H1 (cell line): Measurements from ENCODE around the gene MT1X. TPM values are rescaled to one million over a fixed set of nuclear protein-coding genes. Genes with fewer than 3 reads are reported as not detected.

Experiments used
- CTCF ChIA-PET: fragments of 300-600 bp; sonication (Branson Sonifier 250); formaldehyde crosslinking; loops from one replicate; lab custom pipeline; 2021; ENCODE audit not compliant: partially characterized antibody; lab: Charles Lee
- POLR2A ChIA-PET: fragments of 300-600 bp; sonication (Branson Sonifier 250); formaldehyde crosslinking; loops from one replicate; lab custom pipeline; 2021; ENCODE audit warnings: inconsistent platforms; ENCODE audit not compliant: partially characterized antibody; lab: Charles Lee
- DNase-seq, 2 experiments: peaks; one replicate each; pipeline versions ENCODE4 v3.0.0 to v3.0.0-alpha.2; 2010 to 2022; ENCODE audit warnings: low spot score in 2 of 2, low read depth in 1 of 2, mixed read lengths in 1 of 2
- FAIRE-seq: peaks from 2 replicates; lab custom pipeline; 2011; peaks lifted over from hg19 to GRCh38; lab: Jason Lieb, UNC
- H2AFZ ChIP-seq: 2 replicates; pipeline ENCODE4 v1.8.1; 2012; ENCODE audit warnings: low read length, inconsistent platforms
- H2AK5ac ChIP-seq: 2 replicates; pipeline ENCODE4 v1.6.1; 2013; ENCODE audit warnings: low read depth, low read length
- H2BK120ac ChIP-seq: replicated peaks from 2 replicates; pipeline ENCODE3; 2013; ENCODE audit warnings: low read depth, low read length, inconsistent platforms
- H2BK12ac ChIP-seq: 2 replicates; pipeline ENCODE4 v1.6.1; 2013; ENCODE audit warnings: low read depth, low read length
- H2BK15ac ChIP-seq: 2 replicates; pipeline ENCODE4 v1.6.1; 2013; ENCODE audit warnings: low read length
- H2BK20ac ChIP-seq: 2 replicates; pipeline ENCODE4 v1.6.1; 2013; ENCODE audit warnings: low read length
- H2BK5ac ChIP-seq: 2 replicates; pipeline ENCODE4 v1.6.1; 2013; ENCODE audit warnings: low read depth, low read length
- H3K14ac ChIP-seq: 2 replicates; pipeline ENCODE4 v1.6.1; 2013; ENCODE audit warnings: inconsistent platforms; ENCODE audit not compliant: insufficient read length
- H3K18ac ChIP-seq: 2 replicates; pipeline ENCODE4 v1.6.1; 2013; ENCODE audit warnings: low read length; ENCODE audit errors: extremely low read depth
- H3K23ac ChIP-seq: 2 replicates; pipeline ENCODE4 v1.6.1; 2013; ENCODE audit warnings: inconsistent platforms; ENCODE audit not compliant: insufficient read length
- H3K23me2 ChIP-seq: 2 replicates; pipeline ENCODE4 v1.6.1; 2013; ENCODE audit warnings: low read depth, low read length
- H3K27ac ChIP-seq: 2 replicates; pipeline ENCODE4 v1.6.1; 2011; ENCODE audit warnings: low read depth, low read length, inconsistent platforms
- H3K27me3 ChIP-seq, 4 experiments: replicated peaks in 1 of 4; 1 replicate in 1 of 4; 2 replicates in 3 of 4; pipeline versions ENCODE4 v1.6.1 to v1.8.1; 2011 to 2013; ENCODE audit warnings: low read length in 3 of 4, mild to moderate bottlenecking in 3 of 4, inconsistent platforms in 2 of 4, mixed read lengths in 2 of 4, moderate library complexity in 1 of 4; ENCODE audit not compliant: control insufficient read depth in 3 of 4, insufficient read depth in 3 of 4; ENCODE audit errors: extremely low read depth in 1 of 4
- H3K36me3 ChIP-seq, 4 experiments: 2 replicates each; pipeline versions ENCODE4 v1.6.1 to v1.8.1; 2011 to 2013; ENCODE audit warnings: mild to moderate bottlenecking in 4 of 4, low read length in 3 of 4, moderate library complexity in 2 of 4, control low read depth in 1 of 4, inconsistent platforms in 1 of 4; ENCODE audit not compliant: insufficient read depth in 4 of 4, control insufficient read depth in 2 of 4
- H3K4ac ChIP-seq: replicated peaks from 2 replicates; pipeline ENCODE3; 2013; ENCODE audit warnings: low read length, low read depth, mixed read lengths, inconsistent platforms; ENCODE audit not compliant: insufficient read length
- H3K4me1 ChIP-seq, 4 experiments: replicated peaks in 1 of 4; 1 replicate in 1 of 4; 2 replicates in 3 of 4; pipeline versions ENCODE4 v1.6.1 to v1.8.1; 2011 to 2013; ENCODE audit warnings: low read length in 3 of 4, inconsistent platforms in 2 of 4, mixed read lengths in 1 of 4; ENCODE audit not compliant: insufficient read depth in 4 of 4, control insufficient read depth in 3 of 4
- H3K4me2 ChIP-seq, 2 experiments: 2 replicates each; pipeline versions ENCODE4 v1.6.1 to v1.8.1; 2011 to 2013; ENCODE audit warnings: low read depth in 2 of 2, low read length in 2 of 2, control low read depth in 1 of 2, inconsistent platforms in 1 of 2, mild to moderate bottlenecking in 1 of 2; ENCODE audit not compliant: insufficient read depth in 1 of 2
- H3K4me3 ChIP-seq, 4 experiments: fragments of 200-600, 300-600 bp in 1 of 4; sonication (generic), shearing (Covaris generic), sonication (Bioruptor Twin) in 1 of 4; 2 replicates each; pipeline versions ENCODE4 v1.5.1 to v1.8.1; 2011 to 2016; ENCODE audit warnings: low read length in 4 of 4, low read depth in 3 of 4, control low read depth in 2 of 4, inconsistent platforms in 2 of 4, mild to moderate bottlenecking in 2 of 4, mixed read lengths in 1 of 4, moderate library complexity in 1 of 4; ENCODE audit not compliant: insufficient read depth in 2 of 4; ENCODE audit errors: extremely low read depth in 1 of 4
- H3K56ac ChIP-seq: replicated peaks from 2 replicates; pipeline ENCODE3; 2013; ENCODE audit warnings: low read depth, mild to moderate bottlenecking, mixed read lengths, low read length, inconsistent platforms; ENCODE audit not compliant: insufficient read length
- H3K79me1 ChIP-seq: 2 replicates; pipeline ENCODE4 v1.6.1; 2013; ENCODE audit warnings: low read depth, low read length, control low read depth
- H3K79me2 ChIP-seq, 2 experiments: 2 replicates each; pipeline versions ENCODE4 v1.6.1 to v1.8.1; 2012 to 2013; ENCODE audit warnings: low read length in 2 of 2, mild to moderate bottlenecking in 2 of 2, inconsistent platforms in 1 of 2; ENCODE audit not compliant: insufficient read depth in 2 of 2, control insufficient read depth in 1 of 2
- H3K9ac ChIP-seq, 4 experiments: replicated peaks in 1 of 4; 1 replicate in 1 of 4; 2 replicates in 3 of 4; pipeline versions ENCODE4 v1.6.1 to v1.8.1; 2011 to 2013; ENCODE audit warnings: low read depth in 3 of 4, low read length in 3 of 4, control low read depth in 2 of 4, mild to moderate bottlenecking in 2 of 4, moderate library complexity in 2 of 4, inconsistent platforms in 1 of 4; ENCODE audit errors: extremely low read depth in 1 of 4
- H3K9me3 ChIP-seq, 2 experiments: 2 replicates each; pipeline versions ENCODE4 v1.6.1 to v1.8.1; 2012 to 2013; ENCODE audit warnings: mild to moderate bottlenecking in 2 of 2, moderate library complexity in 2 of 2, control low read depth in 1 of 2, inconsistent platforms in 1 of 2, low read depth in 1 of 2, low read length in 1 of 2, mixed read lengths in 1 of 2; ENCODE audit not compliant: insufficient read depth in 2 of 2
- H4K20me1 ChIP-seq, 2 experiments: replicated peaks in 1 of 2; 2 replicates each; pipeline versions ENCODE3 to v1.8.1; 2011 to 2013; ENCODE audit warnings: inconsistent platforms in 2 of 2, low read length in 2 of 2, mild to moderate bottlenecking in 1 of 2; ENCODE audit not compliant: insufficient read depth in 2 of 2, control insufficient read depth in 1 of 2
- H4K5ac ChIP-seq: 2 replicates; pipeline ENCODE4 v1.6.1; 2013; ENCODE audit warnings: low read length, low read depth, mixed read lengths, inconsistent platforms; ENCODE audit not compliant: insufficient read length
- H4K8ac ChIP-seq: 2 replicates; pipeline ENCODE4 v1.8.0; 2013; ENCODE audit warnings: mild to moderate bottlenecking, moderate library complexity, low read length, inconsistent platforms; ENCODE audit not compliant: insufficient read depth; ENCODE audit errors: extremely low read depth
- H4K91ac ChIP-seq: replicated peaks from 2 replicates; pipeline ENCODE3; 2013; ENCODE audit warnings: low read length, mixed read lengths, inconsistent platforms; ENCODE audit not compliant: insufficient read length
- CBX8 ChIP-seq: fragments of 300-800, 300-1000 bp; sonication (generic); IDR thresholded peaks from 2 replicates; pipeline ENCODE4 v1.7.1; 2016; ENCODE audit warnings: low read depth, low read length, borderline replicate concordance
- JUND ChIP-seq: IDR thresholded peaks from 2 replicates; pipeline ENCODE4 v1.6.1; 2011; ENCODE audit warnings: mild to moderate bottlenecking, improper control_type of control experiment, low read length
- PHF8 ChIP-seq: fragments of 200-600 bp; sonication (generic); conservative IDR thresholded peaks from 2 replicates; pipeline ENCODE4 v1.7.1; 2012; ENCODE audit warnings: low read depth, mild to moderate bottlenecking, inconsistent platforms, low read length, moderate library complexity
- POLR2A ChIP-seq, 2 experiments: IDR thresholded peaks; 1 replicate in 1 of 2; 2 replicates in 1 of 2; pipeline ENCODE4 v1.6.1; 2011; ENCODE audit warnings: low read depth in 2 of 2, low read length in 2 of 2, mild to moderate bottlenecking in 2 of 2; ENCODE audit errors: control extremely low read depth in 1 of 2
- RBBP5 ChIP-seq: IDR thresholded peaks from 2 replicates; pipeline ENCODE4 v1.7.1; 2012; ENCODE audit warnings: low read depth, mild to moderate bottlenecking, inconsistent platforms, low read length, moderate library complexity, borderline replicate concordance
- RXRA ChIP-seq: IDR thresholded peaks from 2 replicates; pipeline ENCODE4 v1.6.1; 2011; ENCODE audit warnings: low read depth, mild to moderate bottlenecking, low read length, moderate library complexity; ENCODE audit not compliant: insufficient read depth
- SIN3A ChIP-seq, 2 experiments: IDR thresholded peaks in 1 of 2; conservative IDR thresholded peaks in 1 of 2; 2 replicates each; pipeline ENCODE4 v1.6.1; 2011 to 2012; ENCODE audit warnings: low read length in 2 of 2, improper control_type of control experiment in 1 of 2, low read depth in 1 of 2, mild to moderate bottlenecking in 1 of 2
- SP2 ChIP-seq: IDR thresholded peaks from 2 replicates; pipeline ENCODE4 v1.6.1; 2012; ENCODE audit warnings: mild to moderate bottlenecking, low read length, inconsistent platforms
- SRF ChIP-seq: IDR thresholded peaks from 2 replicates; pipeline ENCODE4 v1.6.1; 2011; ENCODE audit warnings: mild to moderate bottlenecking, low read depth, low read length, moderate library complexity
- TAF7 ChIP-seq: optimal IDR thresholded peaks from 2 replicates; pipeline ENCODE3; 2011; ENCODE audit warnings: low read depth, mild to moderate bottlenecking, inconsistent platforms, low read length, moderate library complexity, borderline replicate concordance
- TCF12 ChIP-seq: IDR thresholded peaks from 2 replicates; pipeline ENCODE4 v1.6.1; 2011; ENCODE audit warnings: low read depth, mild to moderate bottlenecking, low read length
- ZNF274 ChIP-seq: IDR thresholded peaks from 2 replicates; pipeline ENCODE4 v1.7.0; 2012; ENCODE audit warnings: low read length, borderline replicate concordance; ENCODE audit errors: extremely low read depth
- WGBS, 2 experiments: shearing (Covaris generic) in 1 of 2; methylation state at CpG; one replicate each; pipeline versions ENCODE4 v1.1.6 to v1.1.7; 2013 to 2015; ENCODE audit warnings: low lambda C conversion rate in 2 of 2, mixed read lengths in 2 of 2, inconsistent platforms in 1 of 2, low coverage in 1 of 2, missing lambda C conversion rate in 1 of 2; ENCODE audit not compliant: insufficient replicate concordance in 2 of 2, insufficient coverage in 1 of 2, insufficient read length in 1 of 2; ENCODE audit errors: extremely low coverage in 1 of 2, missing lambda C conversion rate in 1 of 2; 5-methylcytosine and 5-hydroxymethylcytosine counted together
- polyA plus RNA-seq, 7 experiments: library from polyadenylated mRNA; depleted of rRNA in 3 of 7; stranded (reverse) in 5 of 7; unstranded in 2 of 7; fragments of >200 nt in 5 of 7; fragments of 200-250 nt in 2 of 7; gene quantifications; 1 replicate in 5 of 7; 2 replicates in 1 of 7; 4 replicates in 1 of 7; pipeline versions ENCODE4 v1.2.1 to v1.2.3, GENCODE V29; 2011 to 2013; ENCODE audit warnings: missing spikeins in 2 of 7, mixed read lengths in 2 of 7
- total RNA-seq: library from RNA; stranded (reverse); fragmentation: NEBNext Ultra II Directional; extraction: Animal tissue kit (Norgen Biotek cat#: 25700); gene quantifications from 2 replicates; pipeline ENCODE4 v1.2.1, GENCODE V29; 2021

The MT1X gene
- total and polyA plus RNA-seq, 2 of the 8 experiments (the other 6 are each of a cell fraction or from before 2014, with no cell fraction given) = 52.4 to 1,060 TPM

DNA sequence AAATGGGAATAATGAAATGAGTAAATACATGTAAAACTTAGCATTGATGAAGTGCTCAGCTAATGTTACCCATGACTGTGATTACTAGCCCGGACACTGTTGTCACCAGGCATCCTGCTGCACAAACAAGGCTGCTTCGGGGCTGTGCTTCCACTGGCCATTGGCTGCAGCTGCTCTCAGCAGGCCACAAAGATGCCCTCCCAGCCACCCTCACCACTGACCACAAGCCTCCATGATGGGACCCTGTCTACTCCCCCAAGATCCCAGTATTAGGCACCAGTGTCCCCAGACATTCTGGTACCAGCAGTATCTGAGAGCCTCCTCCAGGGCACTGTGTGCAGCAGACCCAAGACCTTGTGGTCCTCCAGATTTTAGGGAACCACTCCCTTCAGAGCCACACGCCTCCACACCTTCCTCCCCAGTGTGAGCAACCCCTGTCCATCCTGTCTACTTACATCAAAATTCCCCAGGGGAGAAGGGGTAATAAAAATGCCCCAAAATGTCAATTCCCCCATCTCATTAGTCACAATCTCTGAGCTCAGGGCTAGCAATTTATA, 28.0 kb downstream of the MT1X start:
- no peak overlapping the region for H4K5ac ChIP-seq

More for the DNA sequence above, 28.0 kb downstream of the MT1X start:
- Histone ChIP-seq H3K4ac (no peak overlapping the region), H2BK120ac (no peak overlapping the region), H4K8ac (no peak overlapping the region; the same call in 1 of the 2 replicates), H3K14ac (no peak overlapping the region), H3K9me3 (no peaks in the 10 kb centered on the region), H3K79me2 (no peaks in the 10 kb centered on the region), H4K91ac (no peak overlapping the region), H3K18ac (no peak overlapping the region), H2AFZ (no peak overlapping the region), H3K79me1 (no peaks in the 10 kb centered on the region), H2BK15ac (no peak overlapping the region), H3K27me3 (peaks cover 0 to 3% (median 0%) of the 10 kb centered on the region in 4 experiments; a peak in 1 of 7 replicates), H3K23ac (no peak overlapping the region), H3K9ac (no peak overlapping the region), H3K4me1 (no peaks in the 10 kb centered on the region), H3K56ac (no peak overlapping the region), H3K27ac (no peak overlapping the region), H3K36me3 (no peaks in the 10 kb centered on the region), H2BK20ac (no peak overlapping the region), H3K23me2 (no peaks in the 10 kb centered on the region), H2BK5ac (no peak overlapping the region), H4K20me1 (no peaks in the 10 kb centered on the region), H3K4me3 (no peak overlapping the region), H3K4me2 (no peak overlapping the region), H2BK12ac (no peak overlapping the region), H2AK5ac (no peak overlapping the region)
- TF ChIP-seq CBX8 (no peak), RBBP5 (no peak), PHF8 (no peak), SP2 (no peak), SRF (no peak), ZNF274 (no peak), TAF7 (no peak), POLR2A (IDR thresholded peaks at IDR 0.05; ENCODE audit: control extremely low read depth in 1 of 2, low read depth in 2 of 2, low read length in 2 of 2) (no peak), TCF12 (no peak), JUND (no peak), RXRA (no peak), SIN3A (conservative IDR thresholded peaks at IDR 0.05 in 1 of 2, IDR thresholded peaks at IDR 0.05 in 1 of 2; ENCODE audit: low read depth in 1 of 2, low read length in 2 of 2) (no peak)
- no peak for DNase-seq
- WGBS, 2 experiments = 86% methylated on average over 3 of the region's 3 CpGs; no CpG with 5 or more reads in 1 of the 2 experiments
- FAIRE-seq = no peak
- CTCF ChIA-PET = interaction anchor here (0.6 to 1.3 kb wide), 3 partner anchors 9 to 127 kb away, joined by 3 to 5 read pairs (median 3); no protein-coding TSS in a partner anchor
- POLR2A ChIA-PET = interaction anchor here (1.2 kb wide), 1 partner anchor 34 kb away, joined by 3 read pairs; no protein-coding TSS in a partner anchor
